GDM1 (cell line): ENCODE results near the gene SHANK3.
"Not testable (repeated sequence)": the region's sequence is repeated elsewhere in the genome, so short reads cannot be mapped to it uniquely, and the experiment has no call there.

Source experiments
- DNase-seq: peaks from one replicate; lab custom pipeline; 2025; lab: John Stamatoyannopoulos, UW

Gene SHANK3

GRCh38 chr22:50653256-50653655 lies 19.4 kb upstream of the SHANK3 start:
- DNase-seq = no peak

DNA sequence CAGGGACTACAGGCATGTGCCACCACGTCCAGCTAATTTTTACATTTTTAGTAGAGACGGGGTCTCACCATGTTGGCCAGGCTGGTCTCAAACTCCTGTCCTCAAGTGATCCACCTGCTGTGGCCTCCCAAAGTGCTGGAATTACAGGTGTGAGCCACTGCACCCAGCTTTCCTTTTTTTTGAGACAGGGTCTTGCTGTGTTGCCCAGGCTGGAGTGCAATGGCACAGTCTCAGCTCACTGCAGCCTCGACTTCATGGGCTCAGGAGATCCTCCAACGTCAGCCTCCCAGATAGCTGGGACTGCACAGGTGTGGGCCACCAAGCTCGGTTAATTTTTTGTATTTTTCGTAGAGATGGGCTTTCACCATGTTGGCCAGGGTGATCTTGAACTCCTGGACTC lies 18.0 kb upstream of the SHANK3 start:
- not testable (repeated sequence) for DNase-seq

DNA sequence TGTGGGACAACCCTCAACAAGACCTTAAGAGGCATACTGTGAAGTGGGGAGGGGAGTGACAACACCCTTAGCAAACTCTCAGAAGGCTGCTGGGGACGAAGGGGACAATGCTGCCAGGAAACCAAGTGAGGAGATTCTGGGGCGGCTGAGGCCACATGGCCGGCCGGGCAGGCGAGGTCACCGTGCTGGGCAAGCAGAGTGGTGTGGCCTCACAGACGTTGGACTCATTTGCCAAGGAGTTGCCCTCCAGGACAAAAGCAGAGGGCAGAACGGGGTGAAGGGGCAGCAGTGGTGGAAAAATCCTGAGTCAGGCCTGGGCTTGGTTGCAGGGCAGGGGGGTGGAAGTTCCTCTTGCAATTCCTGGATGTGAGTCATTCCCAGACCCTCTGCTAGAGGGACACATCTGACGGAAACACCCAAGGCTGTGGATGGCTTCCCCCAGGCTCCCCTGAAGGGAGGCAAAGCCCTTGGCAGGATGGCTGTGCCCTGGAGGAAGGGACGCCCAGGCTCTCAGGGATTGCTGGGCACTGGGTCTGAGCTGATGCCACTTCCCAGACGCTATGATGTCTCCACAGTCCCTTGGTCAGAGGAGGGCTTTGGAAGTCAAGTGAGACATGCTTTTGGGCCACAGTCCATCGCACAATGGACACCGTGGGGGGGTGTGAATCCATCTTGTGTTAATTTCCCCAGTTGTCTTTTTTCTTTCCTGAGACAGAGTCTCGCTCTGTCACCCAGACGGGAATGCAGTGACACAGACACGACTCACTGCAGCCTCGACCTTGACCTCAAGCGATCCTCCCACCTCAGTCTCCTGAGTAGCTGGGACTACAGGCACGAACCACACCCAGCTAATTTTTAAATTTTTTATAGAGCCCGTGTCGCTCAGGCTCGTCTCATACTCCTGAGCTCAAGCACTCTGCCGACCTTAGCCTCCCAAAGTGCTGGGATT lies 16.2 kb upstream of the SHANK3 start:
- no peak for DNase-seq

- DNase-seq = no peak
Observed at GRCh38 chr22:50657925-50658324, 14.7 kb upstream of the SHANK3 start.

DNA sequence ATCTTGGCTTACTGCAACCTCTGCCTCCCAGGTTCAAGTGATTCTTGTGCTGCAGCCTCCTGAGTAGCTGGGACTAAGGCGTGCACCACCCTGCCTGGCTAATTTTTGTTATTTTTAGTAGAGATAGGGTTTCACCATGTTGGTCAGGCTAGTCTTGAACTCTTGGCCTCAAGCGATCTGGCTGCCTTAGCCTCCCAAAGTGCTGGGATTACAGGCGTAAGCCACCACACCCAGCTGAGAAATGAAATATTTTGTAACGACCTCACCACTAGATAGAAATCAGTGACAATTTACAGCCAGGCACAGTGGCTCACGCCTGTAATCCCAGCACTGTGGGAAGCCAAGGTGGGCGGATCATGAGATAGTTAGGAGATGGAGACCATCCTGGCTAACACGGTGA lies 12.9 kb upstream of the SHANK3 start:
- not testable (repeated sequence) for DNase-seq

DNA sequence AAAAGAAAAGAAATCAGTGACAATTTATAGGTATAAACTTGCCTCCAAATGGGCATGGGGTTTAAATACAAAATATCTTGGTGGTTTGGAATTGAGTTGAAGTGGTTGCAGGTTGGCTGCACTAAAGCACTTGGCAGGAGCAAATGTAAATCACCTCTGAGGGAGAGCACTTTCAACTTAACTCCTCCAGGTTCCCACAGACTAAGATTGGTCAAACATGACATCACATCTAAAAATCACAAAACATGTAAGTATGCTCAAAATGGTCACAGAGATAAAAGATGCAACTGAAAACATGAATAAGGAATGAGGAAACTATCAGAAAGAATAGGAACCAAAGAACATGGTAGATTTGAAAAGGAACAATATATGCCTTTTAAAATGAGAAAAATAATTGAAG lies 12.3 kb upstream of the SHANK3 start:
- no peak for DNase-seq

GRCh38 chr22:50665212-50665611 lies 7.4 kb upstream of the SHANK3 start:
- DNase-seq = no peak

- DNase-seq = no peak
Observed at GRCh38 chr22:50665738-50666137, 6.9 kb upstream of the SHANK3 start.

GRCh38 chr22:50670513-50670912 lies 2.1 kb upstream of the SHANK3 start:
- peak; percentile 28 for DNase-seq

- DNase-seq = no peak
Observed at GRCh38 chr22:50670914-50671538, 1.6 kb upstream of the SHANK3 start.

DNA sequence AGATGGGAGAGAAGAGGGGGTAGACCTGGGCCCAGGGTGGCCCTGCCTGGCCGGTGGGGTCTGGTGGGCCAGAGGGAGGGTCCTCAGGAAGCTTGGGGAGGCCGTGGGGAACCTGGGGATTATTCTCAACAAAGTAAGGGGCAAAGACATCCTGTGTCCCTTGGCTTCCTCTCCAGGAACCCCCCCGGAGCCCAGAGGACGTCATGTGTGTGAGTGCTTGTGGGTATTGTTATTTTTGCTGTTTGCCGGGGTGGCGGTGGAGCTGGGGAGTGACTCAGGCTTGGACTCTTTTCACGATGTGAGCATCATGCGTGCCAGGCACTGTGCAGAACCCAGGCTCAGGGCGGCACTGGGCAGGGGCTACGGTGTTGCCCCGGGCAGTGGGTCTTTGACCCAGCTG lies 982 bp upstream of the SHANK3 start:
- peak; percentile 25 for DNase-seq

- DNase-seq = no peak
Observed at GRCh38 chr22:50672041-50672440, 582 bp upstream of the SHANK3 start.

DNA sequence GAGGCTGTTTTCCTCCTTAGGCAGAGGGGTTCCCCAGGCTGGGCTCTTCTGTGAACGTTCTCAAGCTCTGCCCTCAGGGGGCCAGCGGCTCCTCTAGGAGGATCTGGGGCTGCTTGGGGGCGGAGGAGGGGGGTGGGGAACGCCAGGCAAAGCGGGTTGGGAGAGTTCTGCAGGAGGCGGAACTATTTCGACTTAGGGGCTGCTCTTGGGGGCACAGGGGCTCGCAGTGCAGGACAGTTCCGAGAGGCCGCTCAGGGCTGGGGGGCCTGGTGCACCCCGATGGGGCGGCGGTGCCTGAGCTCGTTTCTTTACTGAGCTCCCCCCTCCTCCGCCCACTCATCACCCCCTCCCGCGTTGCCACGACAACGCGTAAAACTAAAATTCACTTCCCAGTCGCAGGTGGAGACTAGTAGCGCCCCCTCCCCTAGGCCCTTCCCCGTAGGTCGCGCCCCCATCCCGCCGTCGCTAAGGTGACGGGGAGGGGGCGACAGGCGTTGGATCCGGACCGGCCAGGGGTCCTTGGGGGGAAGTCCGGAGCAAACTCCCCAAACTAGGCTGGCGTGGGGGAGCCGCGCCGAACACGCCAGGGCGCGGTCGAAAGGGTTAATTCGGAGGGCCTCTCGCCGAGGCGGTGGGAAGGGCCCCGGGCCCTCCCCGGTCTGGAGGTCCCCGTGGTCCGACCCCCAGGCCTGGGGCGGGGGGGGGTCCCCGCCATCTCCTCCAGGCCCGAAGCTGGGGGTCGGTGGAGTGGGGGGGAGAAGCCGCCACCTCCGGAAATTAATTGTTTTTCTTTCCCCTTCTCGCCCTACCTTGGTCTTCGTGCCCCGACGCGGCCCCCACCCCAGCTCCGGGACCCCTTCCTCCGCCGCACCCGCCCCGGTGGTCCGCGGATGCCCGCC lies 857 bp downstream of the SHANK3 start:
- DNase-seq = peak; percentile 25

DNA sequence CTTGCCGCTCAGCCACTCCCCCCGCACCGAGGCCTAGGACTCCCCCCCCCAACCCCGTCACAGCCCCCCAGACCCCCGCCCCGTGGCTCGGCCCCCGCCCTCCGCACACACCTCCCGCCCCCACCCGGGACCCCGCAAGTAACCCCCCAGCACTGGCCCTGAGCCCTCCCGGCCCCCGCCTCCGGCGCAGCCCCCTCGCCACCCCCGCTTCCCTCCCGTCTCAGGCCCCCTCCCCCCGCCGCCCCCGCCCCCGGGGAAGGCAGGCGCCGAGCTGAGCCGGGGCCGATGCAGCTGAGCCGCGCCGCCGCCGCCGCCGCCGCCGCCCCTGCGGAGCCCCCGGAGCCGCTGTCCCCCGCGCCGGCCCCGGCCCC lies 1.5 kb downstream of the SHANK3 start:
- DNase-seq = no peak

DNA sequence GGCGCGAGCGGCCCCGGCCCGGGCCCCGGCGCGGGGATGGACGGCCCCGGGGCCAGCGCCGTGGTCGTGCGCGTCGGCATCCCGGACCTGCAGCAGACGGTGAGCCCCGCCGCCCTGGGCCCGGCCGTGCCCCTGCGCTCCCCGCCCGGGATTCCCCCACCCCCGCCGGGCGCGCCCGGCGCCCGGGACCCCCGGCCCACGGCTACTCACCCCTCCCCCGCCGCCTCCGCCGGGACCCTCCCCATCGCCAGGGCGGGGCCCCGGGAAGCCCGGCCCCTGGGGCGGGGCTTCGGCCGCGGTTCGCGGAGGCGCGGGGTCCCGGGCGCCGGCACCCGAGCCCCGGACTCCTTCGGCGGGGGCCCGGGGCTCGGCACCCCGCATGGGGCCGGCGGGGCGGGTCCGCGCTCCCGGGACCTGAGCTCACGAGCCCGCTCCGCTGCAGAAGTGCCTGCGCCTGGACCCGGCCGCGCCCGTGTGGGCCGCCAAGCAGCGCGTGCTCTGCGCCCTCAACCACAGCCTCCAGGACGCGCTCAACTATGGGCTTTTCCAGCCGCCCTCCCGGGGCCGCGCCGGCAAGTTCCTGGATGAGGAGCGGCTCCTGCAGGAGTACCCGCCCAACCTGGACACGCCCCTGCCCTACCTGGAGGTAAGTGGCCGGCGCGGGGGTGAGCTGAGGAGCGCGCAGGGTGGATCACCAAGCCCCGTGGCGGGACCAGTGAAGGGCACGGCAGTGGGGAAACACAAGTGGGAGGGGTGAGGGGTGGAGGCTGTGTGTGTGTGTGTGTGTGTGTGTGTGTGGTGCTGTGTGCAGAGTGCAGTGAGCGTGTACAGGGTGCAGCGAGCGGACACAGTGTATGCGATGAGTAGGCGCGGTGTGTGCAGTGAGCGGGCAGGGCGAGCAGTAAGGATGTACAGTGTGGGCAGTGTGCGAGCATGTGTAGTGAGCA lies 2.3 kb downstream of the SHANK3 start:
- no peak for DNase-seq

GRCh38 chr22:50675553-50676179 lies 3.0 kb downstream of the SHANK3 start:
- DNase-seq = no peak

DNA sequence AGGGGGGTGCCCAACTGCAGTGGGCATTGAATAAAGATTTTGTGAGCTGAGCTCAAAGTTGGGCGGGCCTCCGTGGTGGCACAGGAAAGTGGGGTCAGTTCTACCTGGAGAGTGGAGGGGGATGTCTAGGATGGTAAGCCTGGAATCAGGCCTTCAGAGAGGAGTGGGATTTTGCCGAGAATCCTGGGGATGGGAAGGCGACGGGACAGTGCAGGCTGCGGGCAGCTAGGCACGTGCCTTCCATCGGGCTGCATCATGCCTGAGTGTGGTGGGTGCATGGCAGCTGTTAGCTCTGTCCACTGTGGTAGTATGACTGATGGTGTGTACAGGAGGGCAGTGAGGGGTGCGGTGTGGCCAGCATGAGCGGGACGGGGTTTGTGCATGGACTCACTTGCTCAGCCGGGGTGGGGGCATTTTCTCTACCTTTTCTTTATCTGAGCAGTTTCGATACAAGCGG lies 3.6 kb downstream of the SHANK3 start:
- DNase-seq = no peak

DNA sequence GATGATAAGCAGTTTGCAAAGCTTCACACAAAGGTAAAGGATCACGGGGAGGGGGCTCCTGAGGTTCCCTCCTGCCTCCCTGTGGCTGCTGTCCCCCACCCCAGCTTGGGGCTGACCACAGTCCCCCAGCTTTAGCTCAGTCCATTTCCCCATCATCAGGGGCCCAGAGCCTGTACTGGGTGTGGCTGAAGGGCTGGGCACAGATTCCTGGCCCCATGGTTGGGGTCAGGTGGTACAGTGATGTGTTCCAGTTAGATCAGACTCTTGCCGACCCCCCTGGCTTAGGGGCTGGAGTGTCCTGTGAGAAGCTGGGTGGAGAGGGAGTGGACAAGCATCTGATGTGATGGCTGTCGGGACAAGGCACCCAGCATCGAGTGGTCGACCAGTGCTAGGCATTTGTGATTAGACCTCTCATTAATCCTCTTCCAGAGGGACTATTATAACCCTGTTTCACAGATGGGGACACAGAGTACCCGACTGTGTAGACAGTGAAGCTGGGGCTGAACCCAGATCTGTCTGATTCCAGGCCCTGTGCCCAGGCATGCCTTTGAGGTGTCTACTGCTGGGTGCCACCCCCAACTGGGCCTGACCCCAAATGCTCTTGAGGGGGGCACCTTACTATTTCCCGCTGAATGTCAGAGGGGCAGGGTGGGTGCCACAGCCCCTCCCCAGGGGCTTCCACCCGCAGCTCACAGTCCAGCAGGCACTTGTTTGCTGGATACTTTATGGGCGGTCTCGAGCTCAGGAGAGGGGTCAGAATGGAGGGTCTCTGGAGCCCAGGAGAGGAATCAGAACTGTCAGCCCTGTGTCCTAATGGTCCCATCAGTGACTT lies 4.3 kb downstream of the SHANK3 start:
- DNase-seq = no peak

DNA sequence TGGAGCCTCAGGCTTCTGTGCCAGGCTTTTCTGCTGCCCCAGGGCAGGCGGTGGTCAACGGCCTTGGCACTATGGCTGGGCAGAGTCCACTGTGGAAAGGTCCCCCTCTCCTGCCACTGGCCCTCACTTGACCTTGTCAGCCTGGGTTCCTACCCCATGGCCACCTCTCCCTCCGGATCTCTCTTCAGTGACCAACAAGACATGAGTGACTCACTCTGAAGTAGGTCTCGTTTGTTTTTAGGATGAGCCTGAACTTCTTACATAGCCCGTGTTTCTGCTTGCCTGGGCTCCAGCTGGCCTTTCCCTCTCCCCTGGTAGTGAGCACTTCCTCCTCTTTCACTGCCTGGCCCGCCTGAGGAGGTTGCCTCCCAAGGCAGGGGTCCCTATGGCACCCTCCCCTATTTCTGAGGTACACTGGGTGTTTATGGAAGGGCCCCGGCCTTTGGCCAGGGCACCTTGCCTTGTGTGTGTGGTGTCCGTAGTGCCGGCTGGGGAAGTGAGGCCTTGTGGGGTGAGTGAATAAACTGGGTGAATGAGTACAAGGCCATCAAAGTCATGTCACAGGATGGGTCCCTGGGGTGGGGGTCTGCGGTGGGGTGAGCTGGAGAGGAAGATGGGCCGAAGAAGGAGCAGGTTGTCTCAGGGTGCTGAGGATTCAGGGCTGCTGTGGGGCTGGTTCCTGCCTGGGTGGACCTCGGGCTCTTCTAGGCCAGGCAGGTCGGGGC lies 5.0 kb downstream of the SHANK3 start:
- no peak for DNase-seq
